ENCODE data around the gene NACC2. TPM values are rescaled to one million over a fixed set of nuclear protein-coding genes. Genes with fewer than 3 reads are reported as not detected.
"Not testable (repeated sequence)": the region's sequence is repeated elsewhere in the genome, so short reads cannot be mapped to it uniquely, and the experiment has no call there.

NACC2 gene
- total and polyA plus RNA-seq, 2 donors (not counting 1 experiment from before 2014, with no cell fraction given) = 12.3 to 18.2 TPM

DNA sequence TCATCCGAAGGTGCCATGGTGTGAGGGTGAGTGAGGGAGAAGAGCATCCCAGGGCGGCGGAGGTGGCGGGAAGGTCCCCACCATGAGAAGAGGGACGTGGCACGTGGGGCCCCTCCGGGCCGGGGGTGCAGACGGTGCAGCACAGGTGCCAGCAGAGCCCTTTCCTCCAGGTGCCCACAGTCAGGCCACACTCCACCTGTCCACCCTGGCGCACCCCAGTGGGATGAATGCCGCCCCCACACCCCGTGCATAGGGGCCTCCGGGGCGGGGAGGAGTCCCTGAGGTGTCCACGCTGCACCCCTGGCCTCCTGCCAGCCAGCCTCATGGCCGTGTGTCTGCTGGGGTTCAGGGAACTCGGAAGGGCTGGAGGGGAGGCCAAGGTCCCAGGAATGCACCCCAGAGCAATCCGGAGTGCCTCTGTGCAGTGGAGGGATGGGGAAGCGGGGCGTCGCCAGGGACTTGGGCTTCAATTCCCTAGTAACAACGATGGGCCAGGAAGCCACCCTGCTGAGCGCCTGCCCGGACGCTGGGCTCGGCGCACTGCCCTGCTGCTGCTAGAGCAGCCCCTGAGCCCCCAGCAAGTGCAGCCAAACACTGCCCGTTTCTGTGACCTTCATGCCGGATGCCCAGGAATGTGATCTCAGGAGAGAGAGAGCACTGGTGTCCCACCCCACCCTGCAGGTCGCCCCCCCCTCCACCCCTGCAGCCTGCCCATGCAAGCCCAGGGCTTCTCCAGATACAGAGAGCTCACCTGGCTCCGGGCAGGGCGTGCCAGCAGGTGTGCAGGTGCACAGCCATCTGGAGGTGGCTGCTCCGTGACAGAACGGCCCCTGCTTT, 8.8 kb upstream of the NACC2 start:
- Histone ChIP-seq H3K4me1 (ENCODE audit: control insufficient read depth, extremely low read depth, insufficient read depth, low read length) (peaks cover 10% of the 10 kb centered on the region), H3K27ac (ENCODE audit: insufficient read depth, low read length) (no peak overlapping the region), H3K4me2 (ENCODE audit: extremely low read depth, insufficient read depth, low read length) (no peak overlapping the region), H3K27me3 (ENCODE audit: control insufficient read depth, insufficient read depth, low read length) (no peaks in the 10 kb centered on the region), H3K79me2 (ENCODE audit: control insufficient read depth, insufficient read depth, low read length) (no peaks in the 10 kb centered on the region), H2AFZ (ENCODE audit: low read length) (no peak overlapping the region), H3K9me3 (ENCODE audit: control insufficient read depth, insufficient read depth, low read depth, low read length) (no peaks in the 10 kb centered on the region), H3K36me3 (ENCODE audit: control insufficient read depth, insufficient read depth, low read length) (no peaks in the 10 kb centered on the region), H3K9ac (ENCODE audit: insufficient read depth, low read length) (no peak overlapping the region), H3K4me3 (replicated peaks in 1 of 4; ENCODE audit: control extremely low read depth in 1 of 4, insufficient read depth in 1 of 4, low read depth in 3 of 4, low read length in 4 of 4) (no peak overlapping the region), H4K20me1 (ENCODE audit: control insufficient read depth, extremely low read depth, insufficient read depth, low read length) (no peaks in the 10 kb centered on the region)
- DNase-seq (ENCODE audit: low read depth in 2 of 2) = no peak
- TF ChIP-seq EZH2 (IDR thresholded peaks at IDR 0.05; ENCODE audit: low read length, missing control alignments) = no peak
- TF ChIP-seq, protein P1, sequence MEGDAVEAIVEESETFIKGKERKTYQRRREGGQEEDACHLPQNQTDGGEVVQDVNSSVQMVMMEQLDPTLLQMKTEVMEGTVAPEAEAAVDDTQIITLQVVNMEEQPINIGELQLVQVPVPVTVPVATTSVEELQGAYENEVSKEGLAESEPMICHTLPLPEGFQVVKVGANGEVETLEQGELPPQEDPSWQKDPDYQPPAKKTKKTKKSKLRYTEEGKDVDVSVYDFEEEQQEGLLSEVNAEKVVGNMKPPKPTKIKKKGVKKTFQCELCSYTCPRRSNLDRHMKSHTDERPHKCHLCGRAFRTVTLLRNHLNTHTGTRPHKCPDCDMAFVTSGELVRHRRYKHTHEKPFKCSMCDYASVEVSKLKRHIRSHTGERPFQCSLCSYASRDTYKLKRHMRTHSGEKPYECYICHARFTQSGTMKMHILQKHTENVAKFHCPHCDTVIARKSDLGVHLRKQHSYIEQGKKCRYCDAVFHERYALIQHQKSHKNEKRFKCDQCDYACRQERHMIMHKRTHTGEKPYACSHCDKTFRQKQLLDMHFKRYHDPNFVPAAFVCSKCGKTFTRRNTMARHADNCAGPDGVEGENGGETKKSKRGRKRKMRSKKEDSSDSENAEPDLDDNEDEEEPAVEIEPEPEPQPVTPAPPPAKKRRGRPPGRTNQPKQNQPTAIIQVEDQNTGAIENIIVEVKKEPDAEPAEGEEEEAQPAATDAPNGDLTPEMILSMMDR (conservative IDR thresholded peaks at IDR 0.05 in 1 of 2, IDR thresholded peaks at IDR 0.05 in 1 of 2; ENCODE audit: low read depth in 1 of 2, low read length in 2 of 2) = no peak

DNA sequence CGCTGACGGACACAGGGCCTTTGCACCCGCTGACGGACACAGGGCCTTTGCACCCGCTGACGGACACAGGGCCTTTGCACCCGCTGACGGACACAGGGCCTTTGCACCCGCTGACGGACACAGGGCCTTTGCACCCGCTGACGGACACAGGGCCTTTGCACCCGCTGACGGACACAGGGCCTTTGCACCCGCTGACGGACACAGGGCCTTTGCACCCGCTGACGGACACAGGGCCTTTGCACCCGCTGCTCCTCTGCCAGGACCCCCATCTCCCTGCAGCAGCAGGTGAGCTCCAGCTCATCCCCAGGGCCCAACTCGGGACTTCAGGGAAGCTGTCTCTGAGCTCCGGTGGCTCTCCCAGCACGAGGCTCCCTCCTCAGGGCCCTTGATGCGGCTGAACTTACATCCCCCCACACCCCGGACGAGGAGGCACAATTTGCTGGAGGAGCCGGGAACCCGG, 6.6 kb upstream of the NACC2 start:
- not testable (repeated sequence) for H4K20me1 ChIP-seq (ENCODE audit: control insufficient read depth, extremely low read depth, insufficient read depth, low read length); H3K27ac ChIP-seq (ENCODE audit: insufficient read depth, low read length); H3K4me2 ChIP-seq (ENCODE audit: extremely low read depth, insufficient read depth, low read length); H3K9ac ChIP-seq (ENCODE audit: insufficient read depth, low read length); H3K9me3 ChIP-seq (ENCODE audit: control insufficient read depth, insufficient read depth, low read depth, low read length); H3K4me3 ChIP-seq (replicated peaks in 1 of 4; ENCODE audit: control extremely low read depth in 1 of 4, insufficient read depth in 1 of 4, low read depth in 3 of 4, low read length in 4 of 4); H3K79me2 ChIP-seq (ENCODE audit: control insufficient read depth, insufficient read depth, low read length); DNase-seq (ENCODE audit: low read depth in 2 of 2); H3K27me3 ChIP-seq (ENCODE audit: control insufficient read depth, insufficient read depth, low read length); H2AFZ ChIP-seq (ENCODE audit: low read length); H3K36me3 ChIP-seq (ENCODE audit: control insufficient read depth, insufficient read depth, low read length)
- peaks cover 10% of the 10 kb centered on the region for H3K4me1 ChIP-seq (ENCODE audit: control insufficient read depth, extremely low read depth, insufficient read depth, low read length)

DNA sequence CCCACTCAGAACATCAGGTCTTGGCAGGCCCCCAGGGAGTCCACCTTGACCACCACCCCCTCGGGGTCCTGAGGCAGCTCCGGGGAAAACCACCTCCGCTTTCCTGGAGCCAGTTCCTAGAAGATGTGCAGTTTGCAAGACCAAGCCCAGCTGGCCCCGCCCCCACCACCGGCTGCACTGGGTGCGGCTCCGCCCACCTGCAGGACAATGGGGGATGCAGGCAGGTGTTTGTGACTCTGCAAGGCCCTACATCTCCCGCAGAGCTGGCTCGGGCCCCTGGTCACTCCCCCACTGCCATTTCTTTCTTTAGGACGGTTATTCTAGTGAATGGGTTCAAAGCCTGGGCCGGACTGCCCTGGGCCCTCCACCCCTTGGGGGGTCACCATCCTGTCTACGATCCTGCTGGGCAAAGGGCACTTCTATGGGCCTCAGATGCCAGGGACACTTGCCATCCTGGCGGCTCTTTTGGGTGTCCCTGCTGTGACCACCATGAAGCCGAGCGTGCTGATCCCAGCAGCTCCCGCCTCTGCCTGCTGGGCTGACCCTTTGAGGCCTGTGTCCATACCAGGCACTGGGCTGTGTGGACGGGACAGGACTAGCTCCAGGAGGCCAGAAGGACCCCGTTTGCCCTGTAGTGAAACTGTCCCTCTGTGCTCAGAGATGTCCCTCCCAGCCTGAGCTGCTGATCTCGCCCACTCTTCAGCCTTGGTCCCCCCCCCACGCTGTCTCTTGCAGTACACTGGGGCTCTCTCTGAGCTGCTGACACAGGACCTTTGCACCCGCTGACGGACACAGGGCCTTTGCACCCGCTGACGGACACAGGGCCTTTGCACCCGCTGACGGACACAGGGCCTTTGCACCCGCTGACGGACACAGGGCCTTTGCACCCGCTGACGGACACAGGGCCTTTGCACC, 5.9 kb upstream of the NACC2 start:
- H3K4me3 ChIP-seq (replicated peaks in 1 of 4; ENCODE audit: control extremely low read depth in 1 of 4, insufficient read depth in 1 of 4, low read depth in 3 of 4, low read length in 4 of 4) = no peak overlapping the region
- no peaks in the 10 kb centered on the region for H4K20me1 ChIP-seq (ENCODE audit: control insufficient read depth, extremely low read depth, insufficient read depth, low read length)
- TF ChIP-seq EZH2 (IDR thresholded peaks at IDR 0.05; ENCODE audit: low read length, missing control alignments) = no peak
- TF ChIP-seq, protein P1 (conservative IDR thresholded peaks at IDR 0.05 in 1 of 2, IDR thresholded peaks at IDR 0.05 in 1 of 2; ENCODE audit: low read depth in 1 of 2, low read length in 2 of 2) = no peak
- no peak for DNase-seq (ENCODE audit: low read depth in 2 of 2)
- peaks cover 12% of the 10 kb centered on the region for H3K4me1 ChIP-seq (ENCODE audit: control insufficient read depth, extremely low read depth, insufficient read depth, low read length)
- no peak overlapping the region for H3K9ac ChIP-seq (ENCODE audit: insufficient read depth, low read length)
- no peak overlapping the region for H3K4me2 ChIP-seq (ENCODE audit: extremely low read depth, insufficient read depth, low read length)
- no peaks in the 10 kb centered on the region for H3K79me2 ChIP-seq (ENCODE audit: control insufficient read depth, insufficient read depth, low read length)
- no peaks in the 10 kb centered on the region for H3K36me3 ChIP-seq (ENCODE audit: control insufficient read depth, insufficient read depth, low read length)
- H2AFZ ChIP-seq (ENCODE audit: low read length) = no peak overlapping the region
- no peak overlapping the region for H3K27ac ChIP-seq (ENCODE audit: insufficient read depth, low read length)
- H3K9me3 ChIP-seq (ENCODE audit: control insufficient read depth, insufficient read depth, low read depth, low read length) = no peaks in the 10 kb centered on the region
- H3K27me3 ChIP-seq (ENCODE audit: control insufficient read depth, insufficient read depth, low read length) = no peaks in the 10 kb centered on the region

All from fibroblast of lung (primary cell).